Pericardium fibroblast (primary cell): ENCODE results near the gene TMEM50B. TPM values are rescaled to one million over a fixed set of nuclear protein-coding genes. Genes with fewer than 3 reads are reported as not detected.

Experiments used
- total RNA-seq: library from RNA; depleted of rRNA; stranded (reverse); fragments of >200 nt; gene quantifications from 2 replicates; pipeline ENCODE4 v1.2.3, GENCODE V29; 2015

Gene TMEM50B
- 28.6 and 29.4 TPM in 2 replicates for total RNA-seq

DNA sequence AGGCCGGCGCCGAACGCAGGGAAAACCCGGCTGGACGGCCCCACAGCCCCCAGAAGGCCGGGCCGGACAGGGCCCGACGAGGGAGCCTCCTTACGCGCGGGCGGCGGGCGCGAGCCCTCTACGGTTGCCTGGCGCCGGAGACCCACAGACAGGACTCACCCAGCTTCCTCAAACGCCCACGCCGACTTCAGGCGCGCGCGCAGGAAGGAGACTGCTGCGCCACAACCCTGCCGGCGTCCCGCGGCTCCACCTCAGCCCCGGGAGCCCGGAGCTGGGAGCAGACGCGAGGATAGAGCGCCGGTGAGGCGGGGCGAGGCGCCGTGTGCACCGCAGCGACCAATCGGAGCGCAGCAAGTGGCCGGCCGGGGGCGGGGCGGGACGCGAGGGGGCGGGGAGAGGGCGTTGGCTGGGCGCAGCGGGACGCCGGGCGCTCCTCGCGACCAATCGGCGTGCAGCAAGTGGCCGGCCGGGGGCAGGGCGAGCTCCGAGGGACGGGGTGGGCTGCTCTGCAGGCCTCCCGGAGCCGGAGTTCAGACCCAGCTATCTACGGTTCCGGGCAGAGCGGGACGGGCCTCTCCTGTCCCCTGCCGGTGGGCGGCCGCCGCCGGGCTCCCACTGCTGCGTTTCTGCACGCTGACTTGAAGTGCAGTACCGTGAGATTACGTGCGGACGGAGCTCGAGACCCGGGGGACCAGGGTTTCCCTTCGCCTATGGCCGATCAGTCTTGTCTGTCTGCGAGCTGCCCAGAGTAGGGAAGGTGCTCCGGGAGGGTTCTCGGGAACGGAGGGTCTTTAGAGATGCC is at the start of gene TMEM50B:
Gene TMEM50B, minus strand, starts transcription at position 296 of the 802 bp plus-strand sequence. CDS start 11,089 bp downstream, outside the sequence.

DNA sequence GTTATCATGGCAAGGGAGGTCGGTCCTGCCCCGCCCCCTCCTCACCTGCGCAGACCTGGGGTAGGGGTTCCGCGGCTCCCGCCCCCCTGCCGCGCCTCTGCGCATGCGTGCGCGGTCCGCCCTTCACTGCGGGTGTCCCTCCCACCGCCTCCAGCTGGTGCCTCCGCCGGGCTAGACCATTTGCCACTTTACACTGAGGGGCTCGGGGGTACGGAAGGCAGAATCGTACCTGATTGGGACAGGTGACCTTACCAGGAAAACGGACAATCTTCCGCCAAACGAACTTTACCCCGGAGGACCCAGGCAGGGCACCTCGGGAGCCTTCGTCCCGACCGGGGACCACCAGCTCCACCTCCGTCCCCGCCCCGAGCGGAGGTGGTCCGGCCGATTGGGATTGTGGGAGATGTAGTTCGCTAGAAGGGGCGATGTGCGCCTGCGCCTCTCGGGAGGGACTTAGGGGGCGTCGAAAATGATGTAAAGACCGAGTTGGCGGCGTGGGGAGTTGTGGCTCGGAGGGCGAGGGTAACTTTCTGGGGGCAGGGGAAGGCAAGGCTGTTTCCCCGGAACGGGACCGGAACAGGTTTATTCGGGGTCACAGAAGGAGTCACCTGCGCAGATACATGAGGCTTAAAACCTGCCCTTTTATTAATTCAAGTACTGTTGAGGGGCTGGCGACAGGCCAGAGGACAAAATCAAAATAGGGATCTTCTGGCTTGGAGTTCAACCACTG is 11.8 kb upstream of the TMEM50B start, which contains the start of gene DNAJC28:
Gene DNAJC28, minus strand, starts transcription at position 344 of the 730 bp plus-strand sequence. CDS start 2,323 bp downstream, outside the sequence.

DNA sequence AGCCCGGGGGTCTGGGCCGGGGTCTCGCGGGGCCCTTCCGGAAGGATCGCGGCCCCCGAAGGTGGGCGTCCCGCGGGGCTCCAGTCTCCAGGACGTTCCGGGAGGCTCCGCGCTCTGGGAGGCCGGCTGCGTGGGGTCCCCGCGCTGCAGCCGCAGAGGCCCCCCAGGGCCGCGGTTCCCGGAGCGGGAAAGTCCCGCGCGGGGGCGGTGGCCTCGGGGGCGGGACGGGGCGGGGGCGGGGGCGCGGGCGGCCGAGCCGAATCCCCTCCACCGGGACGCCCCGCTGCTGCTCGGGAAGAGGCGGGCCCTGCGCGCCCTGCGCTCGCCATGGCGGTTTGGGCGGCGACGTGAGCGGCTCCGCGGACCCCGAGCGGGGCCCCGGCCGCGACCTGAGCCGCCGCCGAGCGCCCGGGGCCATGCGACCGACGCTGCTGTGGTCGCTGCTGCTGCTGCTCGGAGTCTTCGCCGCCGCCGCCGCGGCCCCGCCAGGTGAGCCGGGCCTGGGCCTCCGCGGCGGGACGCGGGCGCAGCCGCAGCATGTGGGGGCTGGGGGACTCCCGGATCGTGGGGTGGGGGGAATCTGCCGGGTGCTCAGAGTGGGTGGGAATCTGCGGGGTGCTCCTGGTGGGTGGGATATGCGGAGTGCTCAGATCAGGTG is 76.5 kb downstream of the TMEM50B start, which contains the start of gene IFNGR2:
Gene IFNGR2, plus strand, starts transcription at position 286 of the 658 bp plus-strand sequence. Its CDS starts 131 bp downstream, at position 417.

Other genes with a start within 250 kb of the TMEM50B start
- 43.2 and 53.8 TPM in 2 replicates for gene IL10RB, start 213.6 kb downstream of the TMEM50B start, total RNA-seq
- 16.8 and 98.5 TPM in 2 replicates for gene IFNAR1, start 155.0 kb downstream of the TMEM50B start, total RNA-seq
- gene IFNGR2, start 76.6 kb downstream of the TMEM50B start, total RNA-seq: 55.1 and 61.0 TPM in 2 replicates
- 1.6 and 1.9 TPM in 2 replicates for gene DNAJC28, start 11.7 kb upstream of the TMEM50B start, total RNA-seq
- 38.7 and 67.8 TPM in 2 replicates for gene GART, start 62.1 kb upstream of the TMEM50B start, total RNA-seq
- gene SON, start 63.1 kb upstream of the TMEM50B start, total RNA-seq: 136 and 180 TPM in 2 replicates
- gene DONSON, start 108.7 kb upstream of the TMEM50B start, total RNA-seq: 12.5 and 13.4 TPM in 2 replicates
- 18.1 and 28.0 TPM in 2 replicates for gene CRYZL1, start 161.8 kb upstream of the TMEM50B start, total RNA-seq
- 52.6 and 81.7 TPM in 2 replicates for gene ITSN1, start 162.5 kb upstream of the TMEM50B start, total RNA-seq